ENCODE results near the gene ARMH3. TPM values are rescaled to one million over a fixed set of nuclear protein-coding genes. Genes with fewer than 3 reads are reported as not detected.

Gene ARMH3
- total RNA-seq, 1 donor from 2014 or later = 10.7 TPM

- no peak overlapping the region for H3K4me3 ChIP-seq (ENCODE audit: low read depth, low read length)
- no peak for TF ChIP-seq CTCF (IDR thresholded peaks at IDR 0.05; ENCODE audit: insufficient read depth, low read length, poor library complexity, severe bottlenecking)
- no peak for DNase-seq (ENCODE audit: low read depth)
Measured at GRCh38 chr10:101888251-101888949, 167.6 kb downstream of the ARMH3 start.

GRCh38 chr10:101887775-101888174, 168.2 kb downstream of the ARMH3 start:
- H3K27me3 ChIP-seq (ENCODE audit: control insufficient read depth, insufficient read depth, low read length) = no peaks in the 10 kb centered on the region
- DNase-seq (ENCODE audit: low read depth) = no peak
- no peak for TF ChIP-seq CTCF (IDR thresholded peaks at IDR 0.05; ENCODE audit: insufficient read depth, low read length, poor library complexity, severe bottlenecking)
- H3K4me3 ChIP-seq (ENCODE audit: low read depth, low read length) = no peak overlapping the region
- H3K36me3 ChIP-seq (ENCODE audit: control insufficient read depth, insufficient read depth, low read length) = no peaks in the 10 kb centered on the region

More at GRCh38 chr10:101888251-101888949, 167.6 kb downstream of the ARMH3 start:
- Histone ChIP-seq H3K36me3 (ENCODE audit: control insufficient read depth, insufficient read depth, low read length) (no peaks in the 10 kb centered on the region), H3K27me3 (ENCODE audit: control insufficient read depth, insufficient read depth, low read length) (no peaks in the 10 kb centered on the region)

- no peak for TF ChIP-seq CTCF (IDR thresholded peaks at IDR 0.05; ENCODE audit: insufficient read depth, low read length, poor library complexity, severe bottlenecking)
- Histone ChIP-seq H3K27me3 (ENCODE audit: control insufficient read depth, insufficient read depth, low read length) (no peaks in the 10 kb centered on the region), H3K4me3 (ENCODE audit: low read depth, low read length) (no peak overlapping the region), H3K36me3 (ENCODE audit: control insufficient read depth, insufficient read depth, low read length) (no peaks in the 10 kb centered on the region)
- DNase-seq (ENCODE audit: low read depth) = no peak
Measured at GRCh38 chr10:101886521-101887312, 169.3 kb downstream of the ARMH3 start.

GRCh38 chr10:101881036-101881774, 174.8 kb downstream of the ARMH3 start:
- DNase-seq (ENCODE audit: low read depth) = no peak
- H3K27me3 ChIP-seq (ENCODE audit: control insufficient read depth, insufficient read depth, low read length) = no peaks in the 10 kb centered on the region
- H3K4me3 ChIP-seq (ENCODE audit: low read depth, low read length) = no peak overlapping the region
- no peaks in the 10 kb centered on the region for H3K36me3 ChIP-seq (ENCODE audit: control insufficient read depth, insufficient read depth, low read length)
- no peak for TF ChIP-seq CTCF (IDR thresholded peaks at IDR 0.05; ENCODE audit: insufficient read depth, low read length, poor library complexity, severe bottlenecking)

GRCh38 chr10:101880232-101880573, 175.8 kb downstream of the ARMH3 start:
- H3K4me3 ChIP-seq (ENCODE audit: low read depth, low read length) = no peak overlapping the region
- no peak for DNase-seq (ENCODE audit: low read depth)
- H3K36me3 ChIP-seq (ENCODE audit: control insufficient read depth, insufficient read depth, low read length) = no peaks in the 10 kb centered on the region
- TF ChIP-seq CTCF (IDR thresholded peaks at IDR 0.05; ENCODE audit: insufficient read depth, low read length, poor library complexity, severe bottlenecking) = no peak
- no peaks in the 10 kb centered on the region for H3K27me3 ChIP-seq (ENCODE audit: control insufficient read depth, insufficient read depth, low read length)

Measured in kidney epithelial cell (primary cell).